Tibial artery (tissue), 4 donors: ENCODE data around the gene CELF1.

Experiments used
- DNase-seq, 2 donors: peaks; one replicate each; pipeline ENCODE4 v3.0.0-alpha.2; 2019
- H3K27ac ChIP-seq, 2 donors: fragments of 200-600 bp; sonication (generic) in 1 of 2; 1 replicate in 1 of 2; 2 replicates in 1 of 2; pipeline ENCODE4 v1.5.1; 2018 to 2019; ENCODE audit warnings: mild to moderate bottlenecking in 1 of 2
- H3K27me3 ChIP-seq, 2 donors: fragments of 200-600 bp; sonication (generic) in 1 of 2; one replicate each; pipeline versions ENCODE4 v1.5.1 to v1.6.0; 2016 to 2019
- H3K36me3 ChIP-seq, 3 donors: fragments of 200-600 bp; sonication (generic) in 2 of 3; one replicate each; pipeline ENCODE4 v1.5.1; 2016 to 2019; ENCODE audit warnings: mild to moderate bottlenecking in 2 of 3
- H3K4me1 ChIP-seq, 4 donors: fragments of 200-600 bp; sonication (generic) in 2 of 4; 1 replicate in 3 of 4; 2 replicates in 1 of 4; pipeline ENCODE4 v1.5.1; 2016 to 2019
- H3K4me3 ChIP-seq, 2 donors: fragments of 200-600 bp; sonication (generic) in 1 of 2; 1 replicate in 1 of 2; 2 replicates in 1 of 2; pipeline ENCODE4 v1.5.1; 2018 to 2019; ENCODE audit warnings: mild to moderate bottlenecking in 2 of 2
- H3K9me3 ChIP-seq, 3 donors: fragments of 200-600 bp; sonication (generic) in 1 of 3; one replicate each; pipeline ENCODE4 v1.5.1; 2016 to 2019
- intact Hi-C: fragments of 100-400 bp; cut with DNase I; formaldehyde crosslinking; loops from one replicate; pipeline ENCODE4 v1.15.0; 2023; ENCODE audit warnings: low total_unique reads
- TF ChIP-seq, protein P1 (sequence below), 2 experiments: fragments of 200-600 bp in 1 of 2; fragments of 450-650 bp in 1 of 2; IDR thresholded peaks; one replicate each; pipeline ENCODE4 v1.5.1; 2017 to 2019; ENCODE audit warnings: antibody characterized with exemption in 2 of 2, mild to moderate bottlenecking in 1 of 2, moderate library complexity in 1 of 2

Gene CELF1

DNA sequence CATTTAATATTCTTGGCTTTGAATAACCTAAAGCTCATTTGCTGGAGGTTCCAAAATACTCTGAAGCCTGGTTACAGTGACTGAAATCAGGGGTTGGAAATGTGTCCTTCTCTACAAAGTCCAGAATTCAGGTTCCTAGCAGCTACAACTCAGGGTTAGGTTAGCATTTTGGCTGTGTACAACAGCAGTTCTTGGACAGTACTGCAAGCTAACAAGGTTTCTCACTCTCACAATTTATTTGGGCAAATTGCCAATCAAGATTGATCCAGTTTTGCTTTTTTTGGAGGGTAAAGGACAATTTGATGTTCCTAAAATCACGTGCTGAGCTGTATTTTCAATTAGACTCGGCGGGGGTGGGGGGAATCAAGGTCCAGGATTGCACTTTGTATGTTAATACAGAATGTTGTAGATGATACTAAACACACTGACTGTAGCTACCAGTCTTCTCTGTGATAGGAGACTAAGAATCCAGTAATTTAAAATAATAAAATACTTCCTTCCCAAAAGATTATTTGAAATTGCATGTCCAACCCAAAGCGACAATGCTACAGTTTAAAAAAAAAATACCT, 54.3 kb downstream of the CELF1 start:
- H3K36me3 ChIP-seq: peaks cover 0 to 9% (median 0%) of the 10 kb centered on the region in 3 donors
- peaks cover 0 to 78% (median 58%) of the 10 kb centered on the region in 4 donors for H3K4me1 ChIP-seq
- TF ChIP-seq, protein P1, sequence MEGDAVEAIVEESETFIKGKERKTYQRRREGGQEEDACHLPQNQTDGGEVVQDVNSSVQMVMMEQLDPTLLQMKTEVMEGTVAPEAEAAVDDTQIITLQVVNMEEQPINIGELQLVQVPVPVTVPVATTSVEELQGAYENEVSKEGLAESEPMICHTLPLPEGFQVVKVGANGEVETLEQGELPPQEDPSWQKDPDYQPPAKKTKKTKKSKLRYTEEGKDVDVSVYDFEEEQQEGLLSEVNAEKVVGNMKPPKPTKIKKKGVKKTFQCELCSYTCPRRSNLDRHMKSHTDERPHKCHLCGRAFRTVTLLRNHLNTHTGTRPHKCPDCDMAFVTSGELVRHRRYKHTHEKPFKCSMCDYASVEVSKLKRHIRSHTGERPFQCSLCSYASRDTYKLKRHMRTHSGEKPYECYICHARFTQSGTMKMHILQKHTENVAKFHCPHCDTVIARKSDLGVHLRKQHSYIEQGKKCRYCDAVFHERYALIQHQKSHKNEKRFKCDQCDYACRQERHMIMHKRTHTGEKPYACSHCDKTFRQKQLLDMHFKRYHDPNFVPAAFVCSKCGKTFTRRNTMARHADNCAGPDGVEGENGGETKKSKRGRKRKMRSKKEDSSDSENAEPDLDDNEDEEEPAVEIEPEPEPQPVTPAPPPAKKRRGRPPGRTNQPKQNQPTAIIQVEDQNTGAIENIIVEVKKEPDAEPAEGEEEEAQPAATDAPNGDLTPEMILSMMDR (IDR thresholded peaks at IDR 0.05): no peak
- intact Hi-C loops: loop anchor here (10.0 kb wide), 1 partner anchor 56 kb away; the partner anchor contains the start of gene CELF1
- DNase-seq: no peak
- H3K4me3 ChIP-seq: no peak overlapping the region
- no peaks in the 10 kb centered on the region for H3K9me3 ChIP-seq
- no peak overlapping the region for H3K27ac ChIP-seq
- no peaks in the 10 kb centered on the region for H3K27me3 ChIP-seq

DNA sequence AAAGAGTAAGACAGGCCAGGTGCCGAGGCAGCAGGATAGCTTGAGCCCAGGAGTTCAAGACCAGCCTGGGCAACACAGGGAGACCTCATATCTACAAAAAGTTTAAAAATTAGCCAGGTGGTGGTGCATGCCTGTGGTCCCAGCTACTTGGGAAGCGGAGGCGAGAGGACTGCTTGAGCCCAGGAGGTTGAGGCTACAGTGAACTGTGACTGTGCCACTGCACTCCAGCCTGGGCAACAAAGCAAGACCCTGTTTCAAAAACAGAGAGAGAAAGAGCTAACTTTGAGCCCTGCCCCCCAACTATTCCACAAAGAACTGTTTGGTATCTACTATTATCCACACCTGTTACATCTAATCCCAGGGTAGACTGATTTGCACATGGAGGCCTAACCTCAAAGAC, 54.8 kb downstream of the CELF1 start:
- DNase-seq: no peak
- no peaks in the 10 kb centered on the region for H3K27me3 ChIP-seq
- peaks cover 0 to 9% (median 0%) of the 10 kb centered on the region in 3 donors for H3K36me3 ChIP-seq
- no peak overlapping the region for H3K4me3 ChIP-seq
- H3K4me1 ChIP-seq: peaks cover 0 to 77% (median 58%) of the 10 kb centered on the region in 4 donors
- no peak overlapping the region for H3K27ac ChIP-seq
- no peaks in the 10 kb centered on the region for H3K9me3 ChIP-seq
- TF ChIP-seq, protein P1 (IDR thresholded peaks at IDR 0.05): no peak
- intact Hi-C loops: loop anchor here (10.0 kb wide), 1 partner anchor 57 kb away; the partner anchor contains the start of gene CELF1

DNA sequence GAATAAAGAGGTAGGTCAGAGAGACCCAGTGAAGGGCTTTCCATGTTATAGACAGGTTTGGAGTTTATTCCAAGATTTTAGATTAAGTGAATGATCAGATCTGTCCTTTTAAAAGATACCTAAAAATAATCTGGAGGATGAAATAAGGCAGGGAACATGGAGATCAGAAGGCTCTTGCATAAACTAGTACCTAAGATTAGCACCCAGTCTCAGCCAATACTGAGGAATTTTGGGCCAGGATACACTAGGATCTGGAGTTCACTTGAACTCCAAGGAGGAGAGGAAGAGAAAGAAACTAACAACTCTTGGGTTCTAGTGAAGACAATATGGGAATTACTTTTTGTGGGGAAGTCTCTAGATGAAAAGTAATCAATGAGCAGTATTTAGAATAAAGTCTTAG, 56.1 kb downstream of the CELF1 start:
- peaks cover 0 to 76% (median 58%) of the 10 kb centered on the region in 4 donors for H3K4me1 ChIP-seq
- H3K36me3 ChIP-seq: peaks cover 0 to 9% (median 0%) of the 10 kb centered on the region in 3 donors
- no peak for DNase-seq
- intact Hi-C loops: loop anchor here (10.0 kb wide), 1 partner anchor 58 kb away; the partner anchor contains the start of gene CELF1
- no peaks in the 10 kb centered on the region for H3K9me3 ChIP-seq
- TF ChIP-seq, protein P1 (IDR thresholded peaks at IDR 0.05): no peak
- peak overlapping the region in 1 of 2 donors; percentile 6 for H3K27ac ChIP-seq
- no peak overlapping the region for H3K4me3 ChIP-seq
- H3K27me3 ChIP-seq: no peaks in the 10 kb centered on the region

DNA sequence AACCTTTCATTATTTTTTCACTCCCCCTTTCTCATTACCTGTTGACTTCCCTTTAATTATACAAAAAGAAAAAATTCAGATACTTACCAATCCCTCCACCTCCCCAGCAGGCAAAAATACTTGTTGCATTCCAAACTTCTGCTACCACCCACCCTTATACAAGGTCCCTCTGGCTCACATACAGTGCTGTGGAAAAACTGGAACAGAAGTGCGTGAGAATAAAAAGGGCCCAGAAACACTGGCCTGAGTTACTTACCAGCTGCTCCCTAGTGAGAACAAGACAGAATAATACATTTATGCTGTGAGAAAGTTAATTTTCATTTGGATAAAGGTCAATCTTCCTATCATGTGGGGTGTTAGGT, 57.1 kb downstream of the CELF1 start:
- no peak for DNase-seq
- H3K27me3 ChIP-seq: no peaks in the 10 kb centered on the region
- H3K36me3 ChIP-seq: peaks cover 0 to 9% (median 0%) of the 10 kb centered on the region in 3 donors
- peaks cover 0 to 67% (median 50%) of the 10 kb centered on the region in 4 donors for H3K4me1 ChIP-seq
- H3K27ac ChIP-seq: peak overlapping the region in 1 of 2 donors; percentile 6
- intact Hi-C loops: loop anchor here (10.0 kb wide), 1 partner anchor 59 kb away; the partner anchor contains the start of gene CELF1
- TF ChIP-seq, protein P1 (IDR thresholded peaks at IDR 0.05): no peak
- H3K4me3 ChIP-seq: no peak overlapping the region
- no peaks in the 10 kb centered on the region for H3K9me3 ChIP-seq

DNA sequence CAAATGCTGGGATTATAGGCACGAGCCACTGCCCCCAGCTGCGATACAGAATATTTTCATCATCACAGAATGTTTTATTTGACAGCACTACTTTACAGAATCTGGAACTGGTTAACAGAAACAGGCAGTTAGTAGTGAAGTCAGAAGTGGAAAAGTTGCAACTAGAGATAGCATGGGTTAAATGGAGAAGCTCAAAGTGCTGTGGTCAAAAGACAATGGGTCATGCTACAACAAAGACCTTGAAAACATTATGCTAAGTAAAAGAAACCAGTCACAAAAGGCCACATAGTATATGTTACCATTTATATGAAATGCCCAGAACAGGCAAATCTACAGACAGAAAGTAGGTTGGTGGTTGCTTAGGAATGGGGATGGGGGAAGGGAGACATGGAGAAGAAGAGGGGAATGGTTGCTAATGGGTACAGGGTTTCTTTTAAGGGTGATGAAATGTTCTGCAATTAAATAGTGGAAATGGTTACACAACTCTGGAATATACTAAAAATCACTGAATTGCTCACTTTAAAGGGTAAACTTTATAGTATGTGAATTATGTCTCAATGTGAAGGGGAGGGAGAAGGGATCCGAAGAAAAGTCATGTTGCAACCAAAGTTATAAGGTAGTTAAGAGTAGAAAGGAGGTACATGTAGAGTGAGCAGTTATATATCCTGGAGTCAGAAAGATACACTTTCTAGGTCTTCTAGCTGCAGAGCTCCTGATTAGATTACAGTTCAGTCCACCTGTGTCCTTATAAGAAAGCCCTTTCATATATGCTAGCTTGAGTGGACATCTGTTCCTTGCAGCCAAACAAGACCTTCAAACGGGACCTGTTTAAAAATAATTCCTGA, 57.7 kb downstream of the CELF1 start:
- Histone ChIP-seq H3K27me3 (no peaks in the 10 kb centered on the region), H3K9me3 (no peaks in the 10 kb centered on the region), H3K4me3 (no peak overlapping the region), H3K27ac (peak overlapping the region in 1 of 2 donors; percentile 6), H3K4me1 (peaks cover 0 to 61% (median 44%) of the 10 kb centered on the region in 4 donors), H3K36me3 (peaks cover 0 to 9% (median 0%) of the 10 kb centered on the region in 3 donors)
- intact Hi-C loops: loop anchor here (10.0 kb wide), 1 partner anchor 60 kb away; the partner anchor contains the start of gene CELF1
- DNase-seq: no peak
- TF ChIP-seq, protein P1 (IDR thresholded peaks at IDR 0.05): no peak
